Peyer's patch (tissue), 4 donors: ENCODE results near the gene ATP10A. TPM values are rescaled to one million over a fixed set of nuclear protein-coding genes. Genes with fewer than 3 reads are reported as not detected.
A peak's percentile ranks its signal among the peaks of the same experiment; 100 is the strongest.

Experiments
- DNase-seq, 3 donors: peaks; one replicate each; pipeline ENCODE4 v3.0.0-alpha.2; 2017 to 2019
- H3K27ac ChIP-seq, 4 donors: fragments of 200-600 bp; sonication (generic); one replicate each; pipeline ENCODE4 v1.5.1; 2016 to 2019
- H3K27me3 ChIP-seq, 2 donors: fragments of 200-600 bp; sonication (generic); one replicate each; pipeline ENCODE4 v1.5.1; 2019
- H3K36me3 ChIP-seq, 3 donors: fragments of 200-600 bp; sonication (generic); one replicate each; pipeline ENCODE4 v1.5.1; 2016 to 2019
- H3K4me1 ChIP-seq, 4 donors: fragments of 200-600 bp; sonication (generic); one replicate each; pipeline ENCODE4 v1.5.1; 2016 to 2019
- H3K4me3 ChIP-seq, 4 donors: fragments of 200-600 bp; sonication (generic); 1 replicate in 3 of 4; 2 replicates in 1 of 4; pipeline ENCODE4 v1.5.1; 2016 to 2019; ENCODE audit warnings: mild to moderate bottlenecking in 1 of 4
- H3K9me3 ChIP-seq, 4 donors: fragments of 200-600 bp; sonication (generic); one replicate each; pipeline ENCODE4 v1.5.1; 2016 to 2019; ENCODE audit warnings: mild to moderate bottlenecking in 1 of 4
- POLR2A ChIP-seq, 2 donors: fragments of 450-650 bp; IDR thresholded peaks; one replicate each; pipeline ENCODE4 v1.5.1; 2017; ENCODE audit warnings: antibody characterized with exemption in 2 of 2, mild to moderate bottlenecking in 2 of 2, moderate library complexity in 2 of 2
- total RNA-seq, 4 donors: library from RNA; depleted of rRNA; stranded (reverse); fragments of >200 nt; gene quantifications; one replicate each; pipeline ENCODE4 v1.1.0, GENCODE V29; 2016
- TF ChIP-seq, protein P1 (sequence below), 6 experiments: fragments of 450-650 bp in 4 of 6; fragments of 200-600 bp in 2 of 6; sonication (generic) in 1 of 6; IDR thresholded peaks; one replicate each; pipeline ENCODE4 v1.5.1; 2017 to 2019; ENCODE audit warnings: antibody characterized with exemption in 6 of 6, mild to moderate bottlenecking in 3 of 6, moderate library complexity in 1 of 6

Gene ATP10A
- total RNA-seq, 4 donors from 2014 or later, result 1.6 to 7.4 (median 3.7) TPM

DNA sequence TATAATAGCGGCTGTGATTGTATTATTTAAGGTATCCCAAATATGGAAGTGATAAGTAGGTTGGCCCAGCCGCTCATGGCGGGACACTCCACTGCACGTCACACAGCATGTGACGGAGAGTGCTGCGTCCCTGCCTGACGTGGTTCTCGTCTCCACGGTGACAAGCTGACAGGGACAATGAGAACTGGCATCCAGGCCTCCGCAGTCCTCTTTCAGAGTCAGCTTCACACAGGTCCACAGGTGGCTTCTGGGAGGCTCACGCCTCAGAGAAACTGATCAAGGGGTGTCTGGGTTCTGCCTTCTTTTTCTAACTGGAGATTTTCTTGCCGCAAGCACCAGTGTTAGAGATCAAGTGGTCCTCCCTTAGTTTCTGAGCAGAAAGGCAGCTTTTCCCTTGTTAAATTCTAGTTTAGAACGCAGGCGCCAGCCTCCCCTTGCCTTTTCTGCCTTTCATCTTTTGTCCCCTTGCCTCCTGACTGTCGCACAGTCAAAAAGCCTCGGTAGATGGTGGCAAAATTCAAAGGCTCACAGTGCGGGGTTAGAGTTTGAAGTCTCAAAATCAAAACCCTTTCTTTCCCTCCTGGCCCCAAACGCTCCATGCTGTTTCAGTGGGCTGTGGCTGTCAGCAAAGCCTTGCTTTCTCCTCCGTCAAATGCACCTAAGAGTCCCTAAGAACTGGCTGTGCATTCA lies 120.9 kb downstream of the ATP10A start:
- no peaks in the 10 kb centered on the region for H3K9me3 ChIP-seq
- TF ChIP-seq, protein P1, sequence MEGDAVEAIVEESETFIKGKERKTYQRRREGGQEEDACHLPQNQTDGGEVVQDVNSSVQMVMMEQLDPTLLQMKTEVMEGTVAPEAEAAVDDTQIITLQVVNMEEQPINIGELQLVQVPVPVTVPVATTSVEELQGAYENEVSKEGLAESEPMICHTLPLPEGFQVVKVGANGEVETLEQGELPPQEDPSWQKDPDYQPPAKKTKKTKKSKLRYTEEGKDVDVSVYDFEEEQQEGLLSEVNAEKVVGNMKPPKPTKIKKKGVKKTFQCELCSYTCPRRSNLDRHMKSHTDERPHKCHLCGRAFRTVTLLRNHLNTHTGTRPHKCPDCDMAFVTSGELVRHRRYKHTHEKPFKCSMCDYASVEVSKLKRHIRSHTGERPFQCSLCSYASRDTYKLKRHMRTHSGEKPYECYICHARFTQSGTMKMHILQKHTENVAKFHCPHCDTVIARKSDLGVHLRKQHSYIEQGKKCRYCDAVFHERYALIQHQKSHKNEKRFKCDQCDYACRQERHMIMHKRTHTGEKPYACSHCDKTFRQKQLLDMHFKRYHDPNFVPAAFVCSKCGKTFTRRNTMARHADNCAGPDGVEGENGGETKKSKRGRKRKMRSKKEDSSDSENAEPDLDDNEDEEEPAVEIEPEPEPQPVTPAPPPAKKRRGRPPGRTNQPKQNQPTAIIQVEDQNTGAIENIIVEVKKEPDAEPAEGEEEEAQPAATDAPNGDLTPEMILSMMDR (IDR thresholded peaks at IDR 0.05), result no peak
- TF ChIP-seq POLR2A (IDR thresholded peaks at IDR 0.05), result no peak
- H3K27me3 ChIP-seq, result no peaks in the 10 kb centered on the region
- H3K36me3 ChIP-seq, result no peaks in the 10 kb centered on the region
- H3K4me3 ChIP-seq, result no peak overlapping the region
- H3K4me1 ChIP-seq, result no peaks in the 10 kb centered on the region
- H3K27ac ChIP-seq, result no peak overlapping the region
- DNase-seq, result no peak

DNA sequence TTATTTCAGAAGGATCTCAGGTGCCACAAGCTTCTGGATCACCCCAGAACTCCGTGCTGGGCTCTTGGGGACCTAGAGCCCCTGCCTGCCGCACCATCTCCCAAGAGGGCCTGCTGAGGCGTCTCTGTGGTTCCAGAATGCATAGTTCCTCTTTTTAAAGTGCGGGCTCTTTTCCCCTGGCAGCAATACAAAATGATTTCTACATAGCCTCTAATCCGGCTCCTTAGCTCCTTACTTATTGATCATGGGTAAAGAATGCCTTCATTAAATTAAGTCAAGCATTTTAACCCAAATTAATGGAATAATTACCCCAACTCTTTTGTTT lies 121.9 kb downstream of the ATP10A start:
- TF ChIP-seq, protein P1 (IDR thresholded peaks at IDR 0.05), result no peak
- TF ChIP-seq POLR2A (IDR thresholded peaks at IDR 0.05), result no peak
- no peak overlapping the region for H3K27ac ChIP-seq
- no peaks in the 10 kb centered on the region for H3K4me1 ChIP-seq
- H3K4me3 ChIP-seq, result no peak overlapping the region
- H3K9me3 ChIP-seq, result no peaks in the 10 kb centered on the region
- DNase-seq, result no peak
- no peaks in the 10 kb centered on the region for H3K36me3 ChIP-seq
- no peaks in the 10 kb centered on the region for H3K27me3 ChIP-seq

DNA sequence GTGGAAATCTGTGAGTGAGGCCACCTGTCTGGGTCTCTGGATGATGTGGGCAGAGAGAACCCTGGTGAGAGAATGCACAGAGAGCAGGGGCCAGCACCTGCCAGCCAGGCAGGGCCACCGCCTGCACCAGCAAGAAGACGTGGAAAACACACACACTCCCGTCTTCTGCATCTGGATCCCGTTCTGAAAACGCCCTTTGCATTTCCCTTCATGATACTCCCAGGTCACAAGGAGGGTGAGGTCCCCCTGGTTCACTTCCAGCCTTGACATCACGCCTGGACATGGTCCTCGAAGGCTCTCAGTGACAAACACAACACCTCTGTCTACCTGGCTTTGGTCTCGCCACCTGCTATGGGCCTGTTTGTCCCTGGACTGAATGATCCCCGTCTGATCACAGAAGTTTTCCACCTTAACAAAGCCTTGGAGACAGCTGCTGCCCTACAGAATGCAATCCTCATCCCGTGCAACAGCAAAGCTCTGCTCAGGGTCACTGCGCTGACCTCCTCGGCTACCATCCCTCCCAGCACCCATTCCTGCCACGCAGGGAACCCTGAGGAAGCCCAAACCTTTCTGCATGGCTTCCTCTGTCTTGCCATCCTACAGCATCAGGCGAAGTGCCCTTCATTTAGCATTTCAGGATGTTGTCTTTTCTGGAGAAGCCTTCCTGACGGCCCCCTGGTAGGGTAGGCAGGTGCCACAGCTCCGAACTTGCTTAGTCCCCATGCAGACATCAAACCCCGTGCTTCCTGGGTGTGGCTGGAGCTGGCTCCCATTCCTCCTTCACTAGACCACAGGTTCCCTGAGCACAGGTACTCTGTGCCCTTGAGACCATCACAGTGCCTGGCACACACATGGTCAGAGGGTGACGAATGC lies 122.5 kb downstream of the ATP10A start:
- Histone ChIP-seq H3K36me3 (no peaks in the 10 kb centered on the region), H3K4me3 (no peak overlapping the region), H3K4me1 (no peaks in the 10 kb centered on the region), H3K27ac (no peak overlapping the region), H3K9me3 (no peaks in the 10 kb centered on the region), H3K27me3 (no peaks in the 10 kb centered on the region)
- TF ChIP-seq, protein P1 (IDR thresholded peaks at IDR 0.05), result no peak
- no peak for TF ChIP-seq POLR2A (IDR thresholded peaks at IDR 0.05)
- peak in 1 of 3 donors; percentile 22 for DNase-seq

DNA sequence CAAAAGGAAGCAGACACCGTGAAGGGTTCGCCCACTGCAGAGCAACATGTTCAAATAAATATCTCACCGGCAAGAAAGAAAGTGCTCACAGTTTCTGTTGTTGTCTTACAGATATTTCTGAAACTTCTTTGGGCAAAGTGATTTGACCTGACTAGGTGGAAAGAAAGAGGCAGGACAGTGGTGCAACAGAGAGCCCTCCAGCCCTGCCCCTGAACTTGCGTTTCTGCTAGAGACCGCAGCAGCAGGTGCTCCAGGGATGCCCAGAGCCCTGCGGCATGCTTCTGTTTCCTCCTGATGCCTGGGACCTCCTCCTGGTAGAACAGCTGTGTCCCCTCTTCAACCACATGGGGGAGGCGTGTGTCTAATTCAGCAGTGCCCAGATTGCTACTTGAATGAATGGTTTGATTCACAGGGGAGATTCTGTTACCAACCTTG lies 123.4 kb downstream of the ATP10A start:
- no peaks in the 10 kb centered on the region for H3K4me1 ChIP-seq
- H3K9me3 ChIP-seq, result no peaks in the 10 kb centered on the region
- H3K4me3 ChIP-seq, result no peak overlapping the region
- H3K27ac ChIP-seq, result no peak overlapping the region
- H3K36me3 ChIP-seq, result no peaks in the 10 kb centered on the region
- no peaks in the 10 kb centered on the region for H3K27me3 ChIP-seq
- peak; percentile 20 to 60 (median 40) for DNase-seq
- TF ChIP-seq, protein P1 (IDR thresholded peaks at IDR 0.05), result peak in 2 of 6 experiments; percentile 18
- no peak for TF ChIP-seq POLR2A (IDR thresholded peaks at IDR 0.05)

DNA sequence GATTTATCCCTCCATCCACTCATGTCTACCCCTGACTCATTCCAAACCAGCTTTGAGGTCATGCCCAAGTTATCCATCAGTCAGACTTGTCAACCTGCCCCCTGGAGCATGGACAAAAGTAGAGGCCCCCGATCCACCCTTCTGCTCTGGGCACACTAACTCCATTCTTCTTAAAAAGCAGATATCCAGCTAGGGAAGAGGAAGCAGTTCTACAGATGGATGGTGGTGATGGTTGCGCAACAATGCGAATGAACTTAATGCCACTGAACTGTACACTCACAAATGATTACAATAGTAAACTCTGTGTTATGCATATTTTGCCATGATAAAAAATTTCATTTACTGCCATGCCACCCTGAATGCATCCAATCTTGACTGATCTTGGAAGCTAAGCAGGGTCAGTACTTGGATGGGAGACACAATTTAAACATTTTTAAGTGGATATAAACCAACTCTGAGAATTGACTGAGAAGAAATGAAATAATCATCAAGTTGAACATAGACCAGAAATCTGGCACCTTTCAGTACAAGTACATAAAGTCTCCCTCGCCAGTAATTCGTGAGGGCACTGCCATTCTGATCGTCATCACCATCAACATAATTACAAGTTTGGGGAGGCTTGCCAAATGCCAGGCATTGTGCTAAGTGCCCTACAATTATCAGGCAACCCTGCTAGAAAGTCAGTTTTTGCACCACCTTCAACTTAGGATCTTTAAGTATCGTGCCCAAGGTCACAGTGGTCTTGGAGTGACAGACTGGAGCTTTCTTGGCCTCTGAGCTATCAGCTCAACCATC lies 124.8 kb downstream of the ATP10A start:
- TF ChIP-seq, protein P1 (IDR thresholded peaks at IDR 0.05), result no peak
- TF ChIP-seq POLR2A (IDR thresholded peaks at IDR 0.05), result no peak
- Histone ChIP-seq H3K9me3 (peaks cover 0 to 2% (median 0%) of the 10 kb centered on the region in 4 donors), H3K4me1 (no peaks in the 10 kb centered on the region), H3K27me3 (no peaks in the 10 kb centered on the region), H3K4me3 (no peak overlapping the region), H3K36me3 (no peaks in the 10 kb centered on the region), H3K27ac (peak overlapping the region in 1 of 4 donors; percentile 46)
- no peak for DNase-seq
